Gastroesophageal sphincter (tissue), 3 donors: Measurements from ENCODE around the gene MYOM3.

Experiments
- CTCF ChIP-seq, 4 experiments: fragments of 200-600 bp in 2 of 4; fragments of 450-650 bp in 2 of 4; sonication (generic) in 1 of 4; IDR thresholded peaks; one replicate each; pipeline ENCODE4 v1.5.1; 2017 to 2019; ENCODE audit warnings: antibody characterized with exemption in 4 of 4, mild to moderate bottlenecking in 2 of 4, moderate library complexity in 2 of 4
- EP300 ChIP-seq: sonication (generic); formaldehyde crosslinking; IDR thresholded peaks from one replicate; pipeline ENCODE4 v1.6.1; 2017; ENCODE audit warnings: antibody characterized with exemption, mild to moderate bottlenecking

DNA sequence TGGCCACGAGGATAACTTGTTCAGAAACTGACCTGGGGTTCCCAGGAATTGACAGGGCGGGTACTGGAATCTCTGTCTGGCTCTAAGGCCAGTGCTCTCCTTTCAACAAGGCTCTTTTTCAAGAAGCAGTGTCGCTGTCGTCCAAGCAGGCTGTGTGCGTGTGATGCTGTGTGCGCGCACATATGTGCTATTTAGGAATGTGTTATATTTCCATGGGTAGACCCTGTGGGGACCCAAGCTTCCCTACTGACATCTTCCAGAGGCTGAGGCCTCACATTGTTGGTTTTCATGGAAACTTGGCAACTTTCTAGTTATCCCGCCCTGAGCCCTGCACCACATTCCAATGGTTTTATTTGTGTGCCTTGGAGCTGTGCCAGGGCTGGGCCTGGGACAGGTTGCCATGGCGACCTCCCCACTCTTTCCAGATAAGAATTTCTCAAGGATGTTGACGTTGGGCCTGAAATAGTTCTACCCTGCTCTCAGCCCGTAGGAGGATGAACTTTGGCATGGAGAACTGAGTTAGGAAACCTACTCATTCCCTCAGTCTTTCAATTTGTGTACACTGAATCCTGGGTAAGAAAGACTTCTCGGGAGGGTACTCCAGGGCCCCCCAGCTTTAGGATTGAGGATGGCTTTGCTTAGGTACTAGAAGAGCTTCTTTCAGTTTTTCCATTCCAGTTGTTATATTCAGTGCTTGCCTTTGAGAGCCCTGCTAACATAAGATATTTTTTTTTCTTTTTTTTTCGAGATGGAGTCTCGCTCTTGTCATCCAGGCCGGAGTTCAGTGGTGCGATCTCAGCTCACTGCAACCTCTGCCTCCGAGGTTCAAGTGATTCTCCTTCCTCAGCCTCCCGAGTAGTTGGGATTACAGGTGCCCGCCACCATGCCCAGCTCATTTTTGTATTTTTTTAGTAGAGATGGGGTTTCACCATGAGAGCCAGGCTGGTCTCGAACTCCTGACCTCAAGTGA is 93.0 kb downstream of the MYOM3 start:
- peak in 2 of 4 experiments; percentile 8 to 19 for TF ChIP-seq CTCF (IDR thresholded peaks at IDR 0.05)
- no peak for TF ChIP-seq EP300
